ENCODE data around the gene SCGB3A1.

SCGB3A1 gene

DNA sequence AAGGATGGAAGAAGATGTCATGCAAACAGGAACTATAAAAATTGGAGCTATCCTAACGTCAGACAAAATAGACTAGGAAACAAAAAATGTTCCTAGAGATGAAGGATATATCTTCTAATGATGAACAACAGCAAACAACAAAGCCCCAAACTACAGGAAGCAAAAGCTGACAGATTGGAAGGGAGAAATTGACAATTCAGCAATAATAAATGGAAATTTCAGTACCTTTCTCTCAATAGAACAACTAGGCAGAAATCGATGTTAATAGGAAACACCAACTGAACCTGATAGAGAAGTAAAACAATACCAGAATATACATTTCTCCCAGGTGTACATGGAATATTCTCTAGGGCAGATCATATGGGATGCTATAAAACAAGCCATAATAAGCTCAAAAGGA lies 7.6 kb downstream of the SCGB3A1 start:
- no peak for DNase-seq

DNA sequence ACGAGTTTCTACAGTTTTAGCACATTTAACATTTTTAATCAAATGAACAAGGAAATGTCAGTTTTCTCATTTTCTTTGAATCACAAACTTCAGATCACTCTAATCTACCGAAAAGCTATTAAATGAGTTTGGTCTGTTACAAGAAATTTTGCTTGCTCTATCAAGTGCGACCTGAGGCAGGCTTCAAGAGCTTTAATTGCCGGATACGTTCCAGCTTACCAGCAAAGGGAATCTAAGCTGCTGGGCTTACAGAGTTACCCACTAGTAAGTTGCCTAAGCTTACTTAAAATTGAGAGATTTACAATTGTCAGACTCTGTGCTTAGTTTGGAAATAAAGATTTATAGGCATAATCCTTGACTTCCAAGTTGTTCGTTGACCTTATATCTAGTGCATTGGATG lies 10.6 kb downstream of the SCGB3A1 start:
- no peak for DNase-seq

GRCh38 chr5:180575571-180575970 lies 15.7 kb downstream of the SCGB3A1 start:
- DNase-seq = no peak

DNA sequence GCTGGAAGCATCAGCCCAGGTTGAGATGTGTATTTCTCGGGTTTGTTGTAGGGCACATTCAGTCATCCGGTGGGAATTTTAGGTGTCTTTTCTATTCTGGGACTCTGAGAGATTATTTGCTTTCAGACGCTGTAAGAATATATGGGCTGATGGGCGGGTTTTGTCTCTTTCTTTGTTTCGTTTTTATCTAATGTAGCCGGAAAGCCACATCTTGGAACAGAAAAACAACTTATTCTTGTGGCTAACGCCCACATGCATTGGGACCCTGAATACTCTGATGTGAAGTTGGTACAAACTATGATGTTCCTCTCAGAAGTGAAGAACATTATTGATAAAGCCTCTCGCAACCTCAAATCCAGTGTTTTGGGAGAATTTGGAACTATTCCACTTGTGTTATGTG lies 22.4 kb downstream of the SCGB3A1 start:
- DNase-seq = no peak

- no peak for DNase-seq
Observed at GRCh38 chr5:180563994-180564393, 27.3 kb downstream of the SCGB3A1 start.

DNA sequence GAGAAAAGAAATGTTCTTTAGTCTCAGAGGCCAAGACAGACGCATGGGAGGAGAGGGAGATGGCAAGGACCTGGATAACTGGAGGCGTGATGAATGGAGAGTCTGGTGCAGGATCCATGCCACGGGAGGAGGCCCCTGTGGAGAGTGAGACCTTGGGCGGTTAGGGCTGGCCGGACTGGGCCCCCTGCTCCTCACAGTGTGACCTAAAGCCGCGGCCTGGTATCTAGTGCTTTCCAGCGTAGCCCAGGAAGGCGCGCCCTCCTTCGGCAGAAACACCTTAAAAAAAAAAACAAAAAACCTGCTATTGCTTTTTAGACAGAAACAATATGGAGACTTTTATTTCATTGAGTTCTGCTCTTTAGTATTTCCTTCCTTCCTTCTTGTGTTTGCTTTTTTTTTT lies 33.1 kb downstream of the SCGB3A1 start:
- DNase-seq = no peak

GRCh38 chr5:180557217-180557809 lies 34.0 kb downstream of the SCGB3A1 start:
- no peak for DNase-seq

GRCh38 chr5:180555168-180555921 lies 36.0 kb downstream of the SCGB3A1 start:
- no peak for DNase-seq

DNA sequence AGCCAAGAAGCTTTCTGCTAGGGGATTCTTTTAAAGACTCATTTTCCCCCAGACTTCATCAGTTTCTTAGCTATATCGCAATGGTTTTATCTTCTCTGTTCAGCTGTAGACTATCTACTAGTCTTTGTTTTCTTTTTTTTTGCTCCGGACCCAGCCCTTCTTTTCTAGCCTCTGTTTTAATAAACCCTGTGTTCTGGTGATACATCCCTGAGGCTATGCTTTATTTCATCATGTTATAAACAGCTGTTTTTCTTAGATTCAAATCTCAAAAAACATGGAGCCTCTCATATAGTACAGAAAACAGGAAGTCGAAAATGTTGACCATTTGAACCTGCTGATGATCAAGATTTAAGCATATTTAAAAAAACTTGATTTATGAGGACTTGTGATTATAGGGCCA lies 37.8 kb downstream of the SCGB3A1 start:
- DNase-seq = no peak

GRCh38 chr5:180548563-180548962 lies 42.7 kb downstream of the SCGB3A1 start:
- DNase-seq = no peak

DNA sequence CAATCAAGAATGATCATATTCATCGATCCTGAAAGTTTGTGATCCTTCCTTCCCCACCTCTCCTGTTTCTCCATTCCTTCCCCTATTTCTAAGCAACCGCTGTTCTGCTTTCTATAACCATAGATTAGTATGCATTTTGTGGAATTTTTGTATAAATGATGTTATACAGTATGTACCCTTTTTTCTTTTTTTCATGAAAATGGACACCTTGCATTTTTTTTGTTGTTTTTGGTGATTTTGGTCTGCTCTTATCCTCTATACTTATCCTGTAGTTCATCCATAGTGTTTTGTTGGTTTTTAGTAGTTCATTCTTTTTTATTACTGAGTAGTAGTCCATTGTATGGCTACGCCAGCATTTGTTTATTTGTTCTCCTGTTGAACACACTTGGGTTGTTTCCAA lies 46.1 kb downstream of the SCGB3A1 start:
- no peak for DNase-seq

DNA sequence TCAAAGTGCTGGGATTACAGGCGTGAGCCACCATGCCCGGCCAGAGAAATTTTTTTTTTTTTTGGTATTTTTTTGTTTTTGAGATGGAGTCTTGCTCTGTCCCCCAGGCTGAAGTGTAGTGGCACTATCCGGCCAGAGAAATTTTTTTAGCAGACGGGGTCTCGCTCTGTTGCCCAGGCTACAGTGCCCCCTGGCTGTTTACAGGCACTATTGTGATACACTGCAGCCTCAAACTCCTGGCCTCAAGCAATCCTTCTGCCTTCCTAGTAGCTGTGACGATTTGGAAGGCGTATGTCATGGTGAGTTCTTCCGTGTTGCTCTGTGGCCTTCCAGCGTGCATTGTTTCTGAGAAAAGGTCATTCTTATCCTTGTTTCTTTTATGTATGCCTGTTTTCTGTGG lies 49.6 kb downstream of the SCGB3A1 start:
- no peak for DNase-seq

Data from 8988T (cell line).